HepG2 (cell line): ENCODE measurements around the gene NR2F1. TPM values are rescaled to one million over a fixed set of nuclear protein-coding genes. Genes with fewer than 3 reads are reported as not detected.

Experiments used
- ATAC-seq: fragments of 200-7000 bp; cut with Tn5 transposase; 3 replicates; pipeline ENCODE4 v1.9.1; 2020; ENCODE audit warnings: mild to moderate bottlenecking, moderate library complexity
- BruUV-seq: library from RNA; stranded (reverse); fragments of 400-500 nt; replicated peaks from 2 replicates; lab custom pipeline; 2021; lab: Mats Ljungman, UMichigan
- CTCF ChIA-PET: fragments of 300-600 bp; formaldehyde crosslinking; extraction: SDS; loops from one replicate; lab custom pipeline; 2021; ENCODE audit warnings: low total read pairs, inconsistent platforms, low intra/inter-chr PET ratio; lab: Yijun Ruan, JAX
- POLR2A ChIA-PET: fragments of 350-600 bp; sonication (Branson Sonifier 250); formaldehyde crosslinking; loops from one replicate; lab custom pipeline; 2020; ENCODE audit warnings: antibody characterized with exemption, inconsistent platforms; lab: Yijun Ruan, JAX
- DNase-seq: peaks from one replicate; pipeline ENCODE4 v3.0.0-alpha.2; 2015; ENCODE audit warnings: low spot score
- FAIRE-seq: peaks from 3 replicates; lab custom pipeline; 2011; peaks lifted over from hg19 to GRCh38; lab: Jason Lieb, UNC
- H2AFZ ChIP-seq: one replicate; pipeline ENCODE4 v1.6.1; 2011; ENCODE audit warnings: low read length, inconsistent platforms
- H3K27ac ChIP-seq: fragments of 300-600 bp; 3 replicates; pipeline ENCODE4 v1.8.0; 2011; ENCODE audit warnings: mixed run types, mild to moderate bottlenecking, mixed read lengths, low read length, inconsistent platforms; ENCODE audit not compliant: insufficient read depth; ENCODE audit errors: extremely low read length
- H3K27me3 ChIP-seq, 2 experiments: fragments of 200-600 bp in 1 of 2; 2 replicates in 1 of 2; 3 replicates in 1 of 2; pipeline versions ENCODE4 v1.6.0 to v1.8.0; 2011; ENCODE audit warnings: low read length in 2 of 2, mild to moderate bottlenecking in 2 of 2, moderate library complexity in 2 of 2, inconsistent platforms in 1 of 2; ENCODE audit not compliant: insufficient read depth in 2 of 2, control insufficient read depth in 1 of 2
- H3K36me3 ChIP-seq, 2 experiments: fragments of 200-600 bp in 1 of 2; replicated peaks in 1 of 2; 2 replicates in 1 of 2; 3 replicates in 1 of 2; pipeline versions ENCODE4 v1.5.1 to v1.8.0; 2011; ENCODE audit warnings: low read length in 2 of 2, inconsistent platforms in 1 of 2; ENCODE audit not compliant: insufficient read depth in 2 of 2, control insufficient read depth in 1 of 2
- H3K4me1 ChIP-seq: 2 replicates; pipeline ENCODE4 v1.5.1; 2012; ENCODE audit warnings: low read length, inconsistent platforms; ENCODE audit not compliant: insufficient read depth
- H3K4me2 ChIP-seq: 2 replicates; pipeline ENCODE4 v1.6.0; 2011; ENCODE audit warnings: low read depth, low read length, inconsistent platforms
- H3K4me3 ChIP-seq, 3 experiments: fragments of 200-600 bp in 1 of 3; sonication (generic), shearing (Covaris generic) in 1 of 3; replicated peaks in 1 of 3; 2 replicates each; pipeline ENCODE4 v1.5.1; 2011 to 2016; ENCODE audit warnings: low read length in 3 of 3, inconsistent platforms in 2 of 3, low read depth in 2 of 3, mild to moderate bottlenecking in 2 of 3, control low read depth in 1 of 3, mixed read lengths in 1 of 3; ENCODE audit not compliant: insufficient read depth in 1 of 3
- H3K79me2 ChIP-seq: one replicate; pipeline ENCODE4 v1.6.1; 2011; ENCODE audit warnings: low read length, inconsistent platforms; ENCODE audit not compliant: insufficient read depth
- H3K9ac ChIP-seq: 2 replicates; pipeline ENCODE4 v1.6.0; 2011; ENCODE audit warnings: mild to moderate bottlenecking, low read depth, low read length, inconsistent platforms; ENCODE audit not compliant: insufficient read depth
- H3K9me3 ChIP-seq: 2 replicates; pipeline ENCODE4 v1.5.1; 2012; ENCODE audit warnings: mild to moderate bottlenecking, low read length
- H4K20me1 ChIP-seq: 2 replicates; pipeline ENCODE4 v1.6.0; 2011; ENCODE audit warnings: inconsistent platforms, mild to moderate bottlenecking, low read length, moderate library complexity; ENCODE audit not compliant: insufficient read depth
- RELA ChIP-seq: sonication (generic); formaldehyde crosslinking; IDR thresholded peaks from 2 replicates; pipeline ENCODE4 v1.4.0; 2020; ENCODE audit warnings: missing genetic modification reagents
- RXRB ChIP-seq: IDR thresholded peaks from 2 replicates; pipeline ENCODE4 v1.6.1; 2016; ENCODE audit warnings: borderline replicate concordance, missing genetic modification reagents, missing compliant biosample characterization
- SCMH1 ChIP-seq: sonication (generic); formaldehyde crosslinking; IDR thresholded peaks from 2 replicates; pipeline ENCODE4 v1.9.0; 2021; ENCODE audit warnings: missing genetic modification reagents, mild to moderate bottlenecking, borderline replicate concordance
- ZEB1 ChIP-seq: IDR thresholded peaks from 2 replicates; pipeline ENCODE4 v1.6.1; 2012; ENCODE audit warnings: mild to moderate bottlenecking, low read depth, inconsistent platforms; ENCODE audit not compliant: insufficient replicate concordance
- ZNF225 ChIP-seq: sonication (generic); formaldehyde crosslinking; IDR thresholded peaks from 2 replicates; pipeline ENCODE4 v1.4.0; 2020; ENCODE audit warnings: mild to moderate bottlenecking, missing genetic modification reagents
- ZNF562 ChIP-seq: sonication (generic); formaldehyde crosslinking; IDR thresholded peaks from 2 replicates; pipeline ENCODE4 v1.8.0; 2022; ENCODE audit warnings: missing genetic modification reagents, borderline replicate concordance
- WGBS: methylation state at CpG from one replicate; pipeline ENCODE4 v1.1.6; 2017; ENCODE audit warnings: low lambda C conversion rate; 5-methylcytosine and 5-hydroxymethylcytosine counted together
- in situ Hi-C: cut with HindIII; loops from 2 replicates; pipeline ENCODE4 v1.10.0; 2017; ENCODE audit warnings: low pct_unique_long_range_greater_than_20kb; ENCODE audit not compliant: extremely low pct_ligation_motif_present
- intact Hi-C: fragments of 100-400 bp; cut with micrococcal nuclease; formaldehyde crosslinking; loops from one replicate; pipeline ENCODE4 v1.10.0; 2022; ENCODE audit not compliant: unreplicated experiment
- polyA plus RNA-seq, 8 experiments: library from polyadenylated mRNA; depleted of rRNA in 3 of 8; stranded (reverse) in 7 of 8; unstranded in 1 of 8; fragments of >200 nt; fragmentation: Illumina TruSeq in 4 of 8; extraction: Trizol in 4 of 8; gene quantifications; 2 replicates each; pipeline versions ENCODE4 v1.2.1 to v1.2.3, GENCODE V29; 2011 to 2016; ENCODE audit warnings: low read depth in 4 of 8, missing spikeins in 1 of 8, mixed read lengths in 1 of 8; ENCODE audit not compliant: insufficient read depth in 1 of 8
- total RNA-seq, 5 experiments: library from RNA; depleted of rRNA; stranded (reverse); fragments of >200 nt; fragmentation: Illumina TruSeq; extraction: Trizol; gene quantifications; 2 replicates each; pipeline ENCODE4 v1.2.3, GENCODE V29; 2016; ENCODE audit warnings: low read depth in 1 of 5
- TF ChIP-seq, protein P1 (sequence below): sonication (generic); formaldehyde crosslinking; IDR thresholded peaks from 2 replicates; pipeline ENCODE4 v1.5.1; 2020; ENCODE audit warnings: missing genetic modification reagents, mild to moderate bottlenecking, borderline replicate concordance
- TF ChIP-seq, protein P2 (sequence below): sonication (generic); formaldehyde crosslinking; IDR thresholded peaks from 2 replicates; pipeline ENCODE4 v1.4.0; 2020; ENCODE audit warnings: missing genetic modification reagents, borderline replicate concordance
- TF ChIP-seq, protein P3 (sequence below): sonication (generic); formaldehyde crosslinking; IDR thresholded peaks from 2 replicates; pipeline ENCODE4 v1.9.0; 2021; ENCODE audit warnings: mild to moderate bottlenecking, missing genetic modification reagents

The NR2F1 gene
- total and polyA plus RNA-seq, 2 of the 13 experiments (the other 11 are each of a cell fraction or from before 2014, with no cell fraction given), result 17.1 to 59.7 TPM

DNA sequence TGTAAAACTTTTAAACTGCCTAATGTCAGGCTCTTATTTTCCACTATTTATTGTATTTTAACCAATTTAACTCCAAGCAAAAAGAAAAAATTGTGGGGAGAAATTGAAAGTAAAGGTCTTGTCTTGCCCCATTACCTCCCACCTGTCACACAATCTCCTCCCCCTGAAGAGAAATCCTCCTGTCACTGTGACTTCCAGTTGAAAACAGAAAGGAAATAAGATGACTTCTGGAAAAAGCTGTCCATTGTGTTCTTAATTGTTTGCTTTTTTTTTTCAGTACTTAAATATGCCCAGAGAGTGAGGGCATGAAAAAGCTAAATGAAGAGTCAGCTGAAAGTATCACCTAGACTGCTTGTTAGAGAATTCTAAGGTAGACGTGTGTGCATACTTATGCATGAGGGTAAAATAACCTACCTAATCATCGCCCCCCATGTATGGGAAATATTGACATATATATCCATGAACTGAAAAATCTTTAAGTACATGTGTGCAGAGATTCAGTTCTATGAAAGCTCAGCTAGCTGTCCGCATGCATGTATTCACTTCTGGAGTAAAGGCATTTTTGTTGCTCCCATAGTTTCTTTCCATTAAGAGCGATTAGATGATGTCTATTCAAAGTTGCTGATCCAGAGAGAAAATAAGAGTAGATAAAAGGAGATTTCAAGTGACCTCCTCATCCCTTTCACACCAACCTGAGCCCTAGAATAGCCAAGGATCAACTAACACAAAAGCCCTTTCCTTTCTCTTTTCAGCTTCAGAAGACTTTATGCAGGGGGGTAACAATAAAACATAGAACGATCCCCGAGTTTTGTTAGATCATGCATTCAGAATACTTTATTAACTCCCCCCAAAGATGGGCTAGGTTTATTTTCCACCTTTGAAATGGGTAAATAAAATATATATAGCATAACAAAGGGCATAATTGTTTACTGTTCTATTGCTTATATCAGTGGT lies 7.3 kb upstream of the NR2F1 start:
- no peak overlapping the region for H3K9ac ChIP-seq
- DNase-seq (no peak), ATAC-seq (no peak), FAIRE-seq (no peak)
- H3K27me3 ChIP-seq, result peaks cover 9 to 37% of the 10 kb centered on the region in 2 experiments; a peak in 4 of 5 replicates
- ChIA-PET POLR2A (no interaction called here), CTCF (no interaction called here)
- no peak overlapping the region for H3K4me3 ChIP-seq
- no peak overlapping the region for H2AFZ ChIP-seq
- no peak overlapping the region for H3K27ac ChIP-seq
- intact Hi-C loops, result loop anchor here (5.0 kb wide), 1 partner anchor 898 kb away; no protein-coding TSS in a partner anchor
- BruUV-seq, result no TSS peak
- H3K4me1 ChIP-seq, result peaks cover 26% of the 10 kb centered on the region
- 75% methylated on average over 6 of the region's 6 CpGs for WGBS
- in situ Hi-C loops, result no loop called here
- H3K36me3 ChIP-seq, result no peaks in the 10 kb centered on the region
- no peaks in the 10 kb centered on the region for H3K79me2 ChIP-seq
- no peak overlapping the region for H3K4me2 ChIP-seq
- H4K20me1 ChIP-seq, result peaks cover 3% of the 10 kb centered on the region
- no peaks in the 10 kb centered on the region for H3K9me3 ChIP-seq
- TF ChIP-seq RELA (CRISPR knock-in tag) (no peak), ZNF225 (CRISPR knock-in tag) (no peak), ZNF562 (CRISPR knock-in tag) (no peak), RXRB (CRISPR knock-in tag) (no peak), SCMH1 (CRISPR knock-in tag) (no peak), ZEB1 (no peak)
- TF ChIP-seq, protein P1, sequence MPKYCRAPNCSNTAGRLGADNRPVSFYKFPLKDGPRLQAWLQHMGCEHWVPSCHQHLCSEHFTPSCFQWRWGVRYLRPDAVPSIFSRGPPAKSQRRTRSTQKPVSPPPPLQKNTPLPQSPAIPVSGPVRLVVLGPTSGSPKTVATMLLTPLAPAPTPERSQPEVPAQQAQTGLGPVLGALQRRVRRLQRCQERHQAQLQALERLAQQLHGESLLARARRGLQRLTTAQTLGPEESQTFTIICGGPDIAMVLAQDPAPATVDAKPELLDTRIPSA (CRISPR knock-in tag), result no peak
- TF ChIP-seq, protein P2, sequence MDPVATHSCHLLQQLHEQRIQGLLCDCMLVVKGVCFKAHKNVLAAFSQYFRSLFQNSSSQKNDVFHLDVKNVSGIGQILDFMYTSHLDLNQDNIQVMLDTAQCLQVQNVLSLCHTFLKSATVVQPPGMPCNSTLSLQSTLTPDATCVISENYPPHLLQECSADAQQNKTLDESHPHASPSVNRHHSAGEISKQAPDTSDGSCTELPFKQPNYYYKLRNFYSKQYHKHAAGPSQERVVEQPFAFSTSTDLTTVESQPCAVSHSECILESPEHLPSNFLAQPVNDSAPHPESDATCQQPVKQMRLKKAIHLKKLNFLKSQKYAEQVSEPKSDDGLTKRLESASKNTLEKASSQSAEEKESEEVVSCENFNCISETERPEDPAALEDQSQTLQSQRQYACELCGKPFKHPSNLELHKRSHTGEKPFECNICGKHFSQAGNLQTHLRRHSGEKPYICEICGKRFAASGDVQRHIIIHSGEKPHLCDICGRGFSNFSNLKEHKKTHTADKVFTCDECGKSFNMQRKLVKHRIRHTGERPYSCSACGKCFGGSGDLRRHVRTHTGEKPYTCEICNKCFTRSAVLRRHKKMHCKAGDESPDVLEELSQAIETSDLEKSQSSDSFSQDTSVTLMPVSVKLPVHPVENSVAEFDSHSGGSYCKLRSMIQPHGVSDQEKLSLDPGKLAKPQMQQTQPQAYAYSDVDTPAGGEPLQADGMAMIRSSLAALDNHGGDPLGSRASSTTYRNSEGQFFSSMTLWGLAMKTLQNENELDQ (CRISPR knock-in tag), result no peak
- TF ChIP-seq, protein P3, sequence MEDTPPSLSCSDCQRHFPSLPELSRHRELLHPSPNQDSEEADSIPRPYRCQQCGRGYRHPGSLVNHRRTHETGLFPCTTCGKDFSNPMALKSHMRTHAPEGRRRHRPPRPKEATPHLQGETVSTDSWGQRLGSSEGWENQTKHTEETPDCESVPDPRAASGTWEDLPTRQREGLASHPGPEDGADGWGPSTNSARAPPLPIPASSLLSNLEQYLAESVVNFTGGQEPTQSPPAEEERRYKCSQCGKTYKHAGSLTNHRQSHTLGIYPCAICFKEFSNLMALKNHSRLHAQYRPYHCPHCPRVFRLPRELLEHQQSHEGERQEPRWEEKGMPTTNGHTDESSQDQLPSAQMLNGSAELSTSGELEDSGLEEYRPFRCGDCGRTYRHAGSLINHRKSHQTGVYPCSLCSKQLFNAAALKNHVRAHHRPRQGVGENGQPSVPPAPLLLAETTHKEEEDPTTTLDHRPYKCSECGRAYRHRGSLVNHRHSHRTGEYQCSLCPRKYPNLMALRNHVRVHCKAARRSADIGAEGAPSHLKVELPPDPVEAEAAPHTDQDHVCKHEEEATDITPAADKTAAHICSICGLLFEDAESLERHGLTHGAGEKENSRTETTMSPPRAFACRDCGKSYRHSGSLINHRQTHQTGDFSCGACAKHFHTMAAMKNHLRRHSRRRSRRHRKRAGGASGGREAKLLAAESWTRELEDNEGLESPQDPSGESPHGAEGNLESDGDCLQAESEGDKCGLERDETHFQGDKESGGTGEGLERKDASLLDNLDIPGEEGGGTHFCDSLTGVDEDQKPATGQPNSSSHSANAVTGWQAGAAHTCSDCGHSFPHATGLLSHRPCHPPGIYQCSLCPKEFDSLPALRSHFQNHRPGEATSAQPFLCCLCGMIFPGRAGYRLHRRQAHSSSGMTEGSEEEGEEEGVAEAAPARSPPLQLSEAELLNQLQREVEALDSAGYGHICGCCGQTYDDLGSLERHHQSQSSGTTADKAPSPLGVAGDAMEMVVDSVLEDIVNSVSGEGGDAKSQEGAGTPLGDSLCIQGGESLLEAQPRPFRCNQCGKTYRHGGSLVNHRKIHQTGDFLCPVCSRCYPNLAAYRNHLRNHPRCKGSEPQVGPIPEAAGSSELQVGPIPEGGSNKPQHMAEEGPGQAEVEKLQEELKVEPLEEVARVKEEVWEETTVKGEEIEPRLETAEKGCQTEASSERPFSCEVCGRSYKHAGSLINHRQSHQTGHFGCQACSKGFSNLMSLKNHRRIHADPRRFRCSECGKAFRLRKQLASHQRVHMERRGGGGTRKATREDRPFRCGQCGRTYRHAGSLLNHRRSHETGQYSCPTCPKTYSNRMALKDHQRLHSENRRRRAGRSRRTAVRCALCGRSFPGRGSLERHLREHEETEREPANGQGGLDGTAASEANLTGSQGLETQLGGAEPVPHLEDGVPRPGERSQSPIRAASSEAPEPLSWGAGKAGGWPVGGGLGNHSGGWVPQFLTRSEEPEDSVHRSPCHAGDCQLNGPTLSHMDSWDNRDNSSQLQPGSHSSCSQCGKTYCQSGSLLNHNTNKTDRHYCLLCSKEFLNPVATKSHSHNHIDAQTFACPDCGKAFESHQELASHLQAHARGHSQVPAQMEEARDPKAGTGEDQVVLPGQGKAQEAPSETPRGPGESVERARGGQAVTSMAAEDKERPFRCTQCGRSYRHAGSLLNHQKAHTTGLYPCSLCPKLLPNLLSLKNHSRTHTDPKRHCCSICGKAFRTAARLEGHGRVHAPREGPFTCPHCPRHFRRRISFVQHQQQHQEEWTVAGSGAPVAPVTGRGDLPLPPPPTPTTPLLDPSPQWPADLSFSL, result no peak
